ENCODE results near the gene DEPP1. TPM values are rescaled to one million over a fixed set of nuclear protein-coding genes. Genes with fewer than 3 reads are reported as not detected.

DEPP1 gene
- total RNA-seq, 6 experiments from 2014 or later: 5.3 to 94.6 (median 71.5) TPM

DNA sequence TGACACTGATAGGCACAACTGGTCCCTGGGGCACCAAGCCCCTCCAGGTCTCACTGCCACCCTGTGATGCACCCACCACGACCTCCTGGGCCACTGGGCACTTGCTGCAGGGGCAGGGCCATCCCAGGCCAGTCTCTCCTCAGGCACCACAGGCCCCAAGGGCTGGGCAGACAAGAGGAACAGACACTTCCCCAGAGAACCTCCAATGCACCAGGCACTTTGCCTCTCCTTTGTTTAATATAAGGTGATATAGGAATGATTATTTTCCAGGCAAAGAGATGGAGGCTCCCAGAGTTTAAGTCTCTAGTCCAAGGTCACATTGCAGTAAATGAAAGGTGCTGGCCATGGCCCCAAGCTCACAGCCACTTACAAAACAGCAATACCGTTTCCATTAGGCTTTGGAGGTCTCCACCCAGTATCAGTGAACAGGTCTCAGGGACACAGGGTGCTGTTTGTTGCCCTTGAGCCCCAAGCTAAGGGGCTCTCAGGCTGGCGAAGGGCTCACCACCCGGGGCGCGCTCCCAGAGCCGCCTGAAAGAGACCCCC is 4.5 kb downstream of the DEPP1 start:
- Histone ChIP-seq H3K36me3 (peaks cover 0 to 18% (median 2%) of the 10 kb centered on the region in 4 donors), H3K27ac (peak overlapping the region; percentile 59 to 93 (median 69)), H3K27me3 (no peaks in the 10 kb centered on the region), H3K9me3 (no peaks in the 10 kb centered on the region), H3K4me3 (peak overlapping the region in 2 of 3 donors; percentile 16 to 35), H3K4me1 (peaks cover 0 to 41% (median 11%) of the 10 kb centered on the region in 4 donors)
- TF ChIP-seq, protein P1, sequence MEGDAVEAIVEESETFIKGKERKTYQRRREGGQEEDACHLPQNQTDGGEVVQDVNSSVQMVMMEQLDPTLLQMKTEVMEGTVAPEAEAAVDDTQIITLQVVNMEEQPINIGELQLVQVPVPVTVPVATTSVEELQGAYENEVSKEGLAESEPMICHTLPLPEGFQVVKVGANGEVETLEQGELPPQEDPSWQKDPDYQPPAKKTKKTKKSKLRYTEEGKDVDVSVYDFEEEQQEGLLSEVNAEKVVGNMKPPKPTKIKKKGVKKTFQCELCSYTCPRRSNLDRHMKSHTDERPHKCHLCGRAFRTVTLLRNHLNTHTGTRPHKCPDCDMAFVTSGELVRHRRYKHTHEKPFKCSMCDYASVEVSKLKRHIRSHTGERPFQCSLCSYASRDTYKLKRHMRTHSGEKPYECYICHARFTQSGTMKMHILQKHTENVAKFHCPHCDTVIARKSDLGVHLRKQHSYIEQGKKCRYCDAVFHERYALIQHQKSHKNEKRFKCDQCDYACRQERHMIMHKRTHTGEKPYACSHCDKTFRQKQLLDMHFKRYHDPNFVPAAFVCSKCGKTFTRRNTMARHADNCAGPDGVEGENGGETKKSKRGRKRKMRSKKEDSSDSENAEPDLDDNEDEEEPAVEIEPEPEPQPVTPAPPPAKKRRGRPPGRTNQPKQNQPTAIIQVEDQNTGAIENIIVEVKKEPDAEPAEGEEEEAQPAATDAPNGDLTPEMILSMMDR (IDR thresholded peaks at IDR 0.05): no peak
- no peak for TF ChIP-seq POLR2A (IDR thresholded peaks at IDR 0.05)
- WGBS (ENCODE audit: insufficient coverage, low coverage, low lambda C conversion rate, missing lambda C conversion rate): 0% methylated on average over 1 of the region's 7 CpGs
- ATAC-seq (no peak), DNase-seq (peak in 1 of 3 donors; percentile 35)
- intact Hi-C loops (cut with DNase I): loop anchor here (5.0 kb wide), 1 partner anchor 42 kb away; no protein-coding TSS in a partner anchor

DNA sequence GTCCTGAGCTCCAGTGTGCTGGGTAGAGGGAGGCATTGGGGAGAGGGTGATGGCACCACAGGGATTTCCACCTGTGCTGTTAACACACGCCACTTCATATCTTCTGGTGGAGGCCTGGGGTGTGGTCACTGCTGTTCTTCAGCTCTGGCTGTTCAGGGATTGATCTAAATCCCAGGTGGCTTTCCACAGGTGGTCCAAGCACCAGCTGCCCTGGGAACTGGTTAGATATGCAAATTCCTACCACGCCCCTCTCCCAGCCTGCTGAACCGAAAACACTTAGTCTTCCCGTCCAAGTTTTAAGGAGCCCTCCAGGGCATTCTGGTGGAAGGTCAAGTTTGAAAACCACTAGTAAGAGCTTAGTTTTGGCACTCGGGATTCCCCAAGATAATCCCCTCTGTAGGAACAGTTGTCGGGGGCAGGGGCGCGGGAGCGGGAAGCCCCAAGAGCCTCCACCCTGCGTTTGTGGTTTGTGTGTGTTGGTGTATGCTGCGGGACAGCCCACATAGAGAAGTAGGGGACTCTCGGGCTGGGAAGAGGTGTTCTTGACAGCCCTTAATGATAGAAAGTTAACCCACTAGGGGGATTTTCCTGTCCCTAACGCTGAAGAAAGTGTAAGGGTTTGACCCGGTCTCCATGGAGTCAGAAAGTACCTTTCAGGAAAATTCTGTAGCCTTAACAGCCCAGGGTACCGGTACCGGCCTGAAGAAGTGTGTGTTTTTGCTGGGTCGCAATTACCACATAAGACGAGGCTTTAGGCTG is 5.1 kb downstream of the DEPP1 start:
- H3K4me1 ChIP-seq: peaks cover 0 to 41% (median 9%) of the 10 kb centered on the region in 4 donors
- H3K27me3 ChIP-seq: no peaks in the 10 kb centered on the region
- peaks cover 0 to 18% (median 2%) of the 10 kb centered on the region in 4 donors for H3K36me3 ChIP-seq
- no peak for TF ChIP-seq POLR2A (IDR thresholded peaks at IDR 0.05)
- TF ChIP-seq, protein P1 (IDR thresholded peaks at IDR 0.05): no peak
- peak overlapping the region in 2 of 3 donors; percentile 22 to 59 for H3K27ac ChIP-seq
- H3K4me3 ChIP-seq: no peak overlapping the region
- H3K9me3 ChIP-seq: no peaks in the 10 kb centered on the region
- DNase-seq (no peak), ATAC-seq (no peak)
- intact Hi-C loops (cut with DNase I): loop anchor here (5.0 kb wide), 1 partner anchor 41 kb away; no protein-coding TSS in a partner anchor
- 46% methylated on average over 7 of the region's 18 CpGs for WGBS (ENCODE audit: insufficient coverage, low coverage, low lambda C conversion rate, missing lambda C conversion rate)

- Histone ChIP-seq H3K4me3 (no peak overlapping the region), H3K9me3 (no peaks in the 10 kb centered on the region), H3K27me3 (no peaks in the 10 kb centered on the region), H3K4me1 (peaks cover 0 to 47% (median 9%) of the 10 kb centered on the region in 4 donors), H3K27ac (no peak overlapping the region), H3K36me3 (peaks cover 0 to 18% (median 2%) of the 10 kb centered on the region in 4 donors)
- no peak for DNase-seq
- intact Hi-C loops (cut with DNase I): loop anchor here (5.0 kb wide), 1 partner anchor 41 kb away; no protein-coding TSS in a partner anchor
- TF ChIP-seq, protein P1 (IDR thresholded peaks at IDR 0.05): no peak
- TF ChIP-seq POLR2A (IDR thresholded peaks at IDR 0.05): no peak
- ATAC-seq: no peak
- 100% methylated on average over 1 of the region's 6 CpGs for WGBS (ENCODE audit: insufficient coverage, low coverage, low lambda C conversion rate, missing lambda C conversion rate)
Measured at GRCh38 chr10:44972874-44973306, 5.7 kb downstream of the DEPP1 start.

GRCh38 chr10:44971935-44972757 is 6.5 kb downstream of the DEPP1 start:
- intact Hi-C loops (cut with DNase I): loop anchor here (5.0 kb wide), 1 partner anchor 40 kb away; no protein-coding TSS in a partner anchor
- H3K27me3 ChIP-seq: no peaks in the 10 kb centered on the region
- no peak for ATAC-seq
- peaks cover 0 to 18% (median 2%) of the 10 kb centered on the region in 4 donors for H3K36me3 ChIP-seq
- H3K4me3 ChIP-seq: no peak overlapping the region
- 91% methylated on average over 5 of the region's 12 CpGs for WGBS (ENCODE audit: insufficient coverage, low coverage, low lambda C conversion rate, missing lambda C conversion rate)
- peaks cover 0 to 53% (median 9%) of the 10 kb centered on the region in 4 donors for H3K4me1 ChIP-seq
- no peak overlapping the region for H3K27ac ChIP-seq
- DNase-seq: no peak
- no peak for TF ChIP-seq POLR2A (IDR thresholded peaks at IDR 0.05)
- TF ChIP-seq, protein P1 (IDR thresholded peaks at IDR 0.05): no peak
- no peaks in the 10 kb centered on the region for H3K9me3 ChIP-seq
